Measurements from ENCODE around the gene QDPR.

The QDPR gene

GRCh38 chr4:17494258-17495190, 17.4 kb downstream of the QDPR start:
- Mint-ChIP-seq H3K27ac (ENCODE audit: low read depth) (no peak overlapping the region), H3K9me3 (no peaks in the 10 kb centered on the region), H3K4me3 (no peak overlapping the region), H3K27me3 (no peaks in the 10 kb centered on the region), H3K4me1 (peaks cover 6% of the 10 kb centered on the region), H3K36me3 (ENCODE audit: insufficient read depth) (peaks cover 35% of the 10 kb centered on the region)
- no peak for DNase-seq (ENCODE audit: low spot score in 2 of 2)
- no peak for ATAC-seq (replicated peaks; ENCODE audit: extremely low read depth, poor library complexity, severe bottlenecking)

DNA sequence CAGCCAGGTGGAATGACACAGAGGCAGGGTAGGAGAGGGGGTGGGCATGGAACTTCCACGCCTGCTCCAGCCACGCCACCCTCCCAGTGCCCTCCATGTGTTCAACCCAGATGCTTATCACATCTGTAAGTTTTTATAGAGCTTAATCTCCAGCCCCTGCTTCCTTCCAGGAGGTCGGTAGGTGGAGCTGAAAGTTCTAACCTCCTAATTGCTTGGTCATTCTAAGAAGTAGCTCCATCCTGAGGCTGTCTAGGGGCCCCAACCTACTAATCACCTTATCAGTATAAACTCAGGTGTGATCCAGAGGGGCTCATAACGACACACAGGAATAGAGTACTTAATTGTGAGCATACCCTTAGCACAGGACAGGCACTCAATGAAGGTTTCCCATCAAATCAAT, 18.3 kb downstream of the QDPR start:
- no peaks in the 10 kb centered on the region for H3K27me3 Mint-ChIP-seq
- no peak overlapping the region for H3K27ac Mint-ChIP-seq (ENCODE audit: low read depth)
- no peak for ATAC-seq (replicated peaks; ENCODE audit: extremely low read depth, poor library complexity, severe bottlenecking)
- H3K36me3 Mint-ChIP-seq (ENCODE audit: insufficient read depth): peaks cover 35% of the 10 kb centered on the region
- H3K4me3 Mint-ChIP-seq: no peak overlapping the region
- H3K9me3 Mint-ChIP-seq: no peaks in the 10 kb centered on the region
- no peak for DNase-seq (ENCODE audit: low spot score in 2 of 2)
- H3K4me1 Mint-ChIP-seq: peaks cover 6% of the 10 kb centered on the region

- Mint-ChIP-seq H3K27ac (ENCODE audit: low read depth) (no peak overlapping the region), H3K4me3 (no peak overlapping the region), H3K36me3 (ENCODE audit: insufficient read depth) (peaks cover 37% of the 10 kb centered on the region)
These were observed 19.0 kb downstream of the QDPR start for GRCh38 chr4:17492876-17493275.

GRCh38 chr4:17492058-17492741, 19.7 kb downstream of the QDPR start:
- ATAC-seq (replicated peaks; ENCODE audit: extremely low read depth, poor library complexity, severe bottlenecking): no peak
- H3K27me3 Mint-ChIP-seq: no peaks in the 10 kb centered on the region
- no peaks in the 10 kb centered on the region for H3K9me3 Mint-ChIP-seq
- no peak overlapping the region for H3K27ac Mint-ChIP-seq (ENCODE audit: low read depth)
- H3K4me3 Mint-ChIP-seq: no peak overlapping the region
- no peak for DNase-seq (ENCODE audit: low spot score in 2 of 2)
- H3K4me1 Mint-ChIP-seq: peaks cover 6% of the 10 kb centered on the region
- H3K36me3 Mint-ChIP-seq (ENCODE audit: insufficient read depth): peaks cover 36% of the 10 kb centered on the region

More at GRCh38 chr4:17492876-17493275, 19.0 kb downstream of the QDPR start:
- H3K4me1 Mint-ChIP-seq: peaks cover 6% of the 10 kb centered on the region
- ATAC-seq (replicated peaks; ENCODE audit: extremely low read depth, poor library complexity, severe bottlenecking) (no peak), DNase-seq (ENCODE audit: low spot score in 2 of 2) (no peak)
- H3K27me3 Mint-ChIP-seq: no peaks in the 10 kb centered on the region
- H3K9me3 Mint-ChIP-seq: no peaks in the 10 kb centered on the region

DNA sequence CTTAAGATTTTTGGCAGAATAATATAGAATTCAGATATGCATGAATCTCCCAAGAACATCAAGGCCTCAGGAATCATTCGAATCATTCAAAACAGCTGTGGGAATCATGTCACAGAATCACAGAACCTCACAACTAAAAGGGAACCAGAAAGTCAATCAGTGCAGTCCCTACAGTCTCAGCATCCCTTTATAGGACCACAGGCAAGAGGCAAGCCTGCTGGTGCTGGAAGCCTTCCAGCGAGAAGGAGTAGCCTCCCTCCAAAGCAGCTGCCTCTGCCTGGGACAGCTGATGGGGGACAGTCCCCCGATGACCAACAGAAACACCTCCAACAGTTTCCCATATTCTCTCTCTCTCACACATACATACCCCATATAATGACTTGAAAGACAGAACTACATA, 20.7 kb downstream of the QDPR start:
- H3K4me1 Mint-ChIP-seq: peaks cover 6% of the 10 kb centered on the region
- no peak for ATAC-seq (replicated peaks; ENCODE audit: extremely low read depth, poor library complexity, severe bottlenecking)
- H3K27me3 Mint-ChIP-seq: no peaks in the 10 kb centered on the region
- H3K4me3 Mint-ChIP-seq: no peak overlapping the region
- no peaks in the 10 kb centered on the region for H3K9me3 Mint-ChIP-seq
- peaks cover 41% of the 10 kb centered on the region for H3K36me3 Mint-ChIP-seq (ENCODE audit: insufficient read depth)
- no peak for DNase-seq (ENCODE audit: low spot score in 2 of 2)
- no peak overlapping the region for H3K27ac Mint-ChIP-seq (ENCODE audit: low read depth)

GRCh38 chr4:17490575-17491059, 21.3 kb downstream of the QDPR start:
- peaks cover 6% of the 10 kb centered on the region for H3K4me1 Mint-ChIP-seq
- H3K27me3 Mint-ChIP-seq: no peaks in the 10 kb centered on the region
- peaks cover 39% of the 10 kb centered on the region for H3K36me3 Mint-ChIP-seq (ENCODE audit: insufficient read depth)
- no peak overlapping the region for H3K4me3 Mint-ChIP-seq
- ATAC-seq (replicated peaks; ENCODE audit: extremely low read depth, poor library complexity, severe bottlenecking): no peak
- DNase-seq (ENCODE audit: low spot score in 2 of 2): no peak
- H3K27ac Mint-ChIP-seq (ENCODE audit: low read depth): no peak overlapping the region
- H3K9me3 Mint-ChIP-seq: no peaks in the 10 kb centered on the region

GRCh38 chr4:17489721-17490120, 22.2 kb downstream of the QDPR start:
- peaks cover 39% of the 10 kb centered on the region for H3K36me3 Mint-ChIP-seq (ENCODE audit: insufficient read depth)

GRCh38 chr4:17489123-17489522, 22.8 kb downstream of the QDPR start:
- Mint-ChIP-seq H3K27me3 (no peaks in the 10 kb centered on the region), H3K27ac (ENCODE audit: low read depth) (no peak overlapping the region), H3K4me3 (no peak overlapping the region), H3K9me3 (no peaks in the 10 kb centered on the region), H3K36me3 (ENCODE audit: insufficient read depth) (peaks cover 35% of the 10 kb centered on the region), H3K4me1 (peaks cover under 1% of the 10 kb centered on the region)
- no peak for ATAC-seq (replicated peaks; ENCODE audit: extremely low read depth, poor library complexity, severe bottlenecking)
- DNase-seq (ENCODE audit: low spot score in 2 of 2): no peak

More at GRCh38 chr4:17489721-17490120, 22.2 kb downstream of the QDPR start:
- Mint-ChIP-seq H3K4me3 (no peak overlapping the region), H3K9me3 (no peaks in the 10 kb centered on the region), H3K27ac (ENCODE audit: low read depth) (no peak overlapping the region), H3K4me1 (peaks cover 6% of the 10 kb centered on the region), H3K27me3 (no peaks in the 10 kb centered on the region)
- ATAC-seq (replicated peaks; ENCODE audit: extremely low read depth, poor library complexity, severe bottlenecking) (no peak), DNase-seq (ENCODE audit: low spot score in 2 of 2) (no peak)

- Mint-ChIP-seq H3K4me1 (no peaks in the 10 kb centered on the region), H3K27me3 (no peaks in the 10 kb centered on the region), H3K27ac (ENCODE audit: low read depth) (no peak overlapping the region), H3K4me3 (no peak overlapping the region), H3K9me3 (no peaks in the 10 kb centered on the region), H3K36me3 (ENCODE audit: insufficient read depth) (peaks cover 14% of the 10 kb centered on the region)
- no peak for ATAC-seq (replicated peaks; ENCODE audit: extremely low read depth, poor library complexity, severe bottlenecking)
- no peak for DNase-seq (ENCODE audit: low spot score in 2 of 2)
These were observed 29.2 kb downstream of the QDPR start for GRCh38 chr4:17482716-17483115.

DNA sequence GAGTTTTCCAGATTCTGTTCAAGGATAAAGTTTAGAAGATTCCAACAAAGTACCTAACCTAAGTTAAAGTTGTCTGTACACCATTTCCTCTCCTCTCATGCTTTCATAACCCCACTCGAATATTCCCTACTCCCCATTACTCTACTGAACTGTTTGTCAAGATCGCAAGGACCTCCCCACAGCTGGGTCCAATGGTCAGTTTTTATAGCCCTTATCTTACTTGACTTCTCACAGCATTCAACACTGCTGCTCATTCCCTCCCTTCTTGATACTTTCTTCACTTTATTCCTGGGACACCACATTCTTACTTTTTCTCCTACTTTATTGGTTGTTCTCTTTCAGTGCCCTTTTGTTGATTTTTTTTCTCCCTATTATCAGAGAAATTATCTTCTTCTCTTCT, 30.9 kb downstream of the QDPR start:
- ATAC-seq (replicated peaks; ENCODE audit: extremely low read depth, poor library complexity, severe bottlenecking) (no peak), DNase-seq (ENCODE audit: low spot score in 2 of 2) (no peak)
- Mint-ChIP-seq H3K9me3 (no peaks in the 10 kb centered on the region), H3K27ac (ENCODE audit: low read depth) (no peak overlapping the region), H3K27me3 (no peaks in the 10 kb centered on the region), H3K36me3 (ENCODE audit: insufficient read depth) (peaks cover 8% of the 10 kb centered on the region), H3K4me3 (no peak overlapping the region), H3K4me1 (peaks cover 5% of the 10 kb centered on the region)

DNA sequence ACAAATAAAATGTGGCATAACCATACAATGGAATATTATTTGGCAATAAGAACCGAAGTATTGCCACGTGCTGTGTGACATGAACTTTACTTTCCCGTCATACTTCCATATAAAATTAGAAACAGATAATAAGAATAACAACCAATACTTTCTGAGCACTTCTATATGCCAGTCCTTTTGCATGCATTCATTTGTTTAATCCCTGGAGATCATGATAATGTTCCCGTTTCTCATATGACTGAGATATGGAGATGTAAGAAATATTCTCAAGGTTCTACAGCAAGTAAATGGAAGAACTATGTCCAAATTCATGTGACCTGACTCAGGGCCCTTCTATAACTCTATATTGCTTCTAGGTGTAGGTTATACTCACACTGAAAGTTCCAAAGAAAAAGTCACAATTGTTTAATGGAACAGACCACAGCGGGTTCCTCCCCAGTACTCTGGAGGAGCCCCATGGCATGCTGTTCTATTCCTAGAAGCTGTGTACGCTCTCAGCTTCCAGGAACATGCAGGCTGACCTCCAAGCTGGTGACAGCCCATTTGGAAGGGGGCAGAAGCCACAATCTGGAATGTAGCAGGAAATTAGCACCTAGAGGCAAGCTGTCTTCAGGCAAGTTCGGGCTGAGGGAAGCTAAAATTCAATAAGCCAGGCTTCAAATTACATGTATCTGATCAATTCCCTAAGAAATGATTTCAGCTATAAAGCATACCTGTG, 31.5 kb downstream of the QDPR start:
- peaks cover 5% of the 10 kb centered on the region for H3K4me1 Mint-ChIP-seq
- DNase-seq (ENCODE audit: low spot score in 2 of 2): no peak
- H3K9me3 Mint-ChIP-seq: no peaks in the 10 kb centered on the region
- no peaks in the 10 kb centered on the region for H3K27me3 Mint-ChIP-seq
- no peak overlapping the region for H3K27ac Mint-ChIP-seq (ENCODE audit: low read depth)
- peaks cover 6% of the 10 kb centered on the region for H3K36me3 Mint-ChIP-seq (ENCODE audit: insufficient read depth)
- no peak for ATAC-seq (replicated peaks; ENCODE audit: extremely low read depth, poor library complexity, severe bottlenecking)
- H3K4me3 Mint-ChIP-seq: no peak overlapping the region

- Mint-ChIP-seq H3K27ac (ENCODE audit: low read depth) (no peak overlapping the region), H3K4me1 (peaks cover 5% of the 10 kb centered on the region), H3K27me3 (no peaks in the 10 kb centered on the region), H3K9me3 (no peaks in the 10 kb centered on the region), H3K36me3 (ENCODE audit: insufficient read depth) (no peaks in the 10 kb centered on the region), H3K4me3 (no peak overlapping the region)
- DNase-seq (ENCODE audit: low spot score in 2 of 2): no peak
- ATAC-seq (replicated peaks; ENCODE audit: extremely low read depth, poor library complexity, severe bottlenecking): no peak
These were observed 34.0 kb downstream of the QDPR start for GRCh38 chr4:17477774-17478472.

Measured in central memory CD8-positive, alpha-beta T cell (primary cell).